Measurements from ENCODE around the gene SNX8.
A peak's percentile ranks its signal among the peaks of the same experiment; 100 is the strongest.
"Not testable (repeated sequence)": the region's sequence is repeated elsewhere in the genome, so short reads cannot be mapped to it uniquely, and the experiment has no call there.

SNX8 gene

GRCh38 chr7:2314209-2314955 lies at the start of gene SNX8:
TSS of gene SNX8 (minus strand) at chr7:2314441. CDS start at chr7:2314421, 20 bp downstream.
- peak; percentile 87 to 98 (median 97) for DNase-seq (ENCODE audit: low read depth in 2 of 3, low spot score in 2 of 3)

GRCh38 chr7:2362385-2363088 lies 48.3 kb upstream of the SNX8 start:
- no peak for DNase-seq (ENCODE audit: low read depth in 2 of 3, low spot score in 2 of 3)

- DNase-seq (ENCODE audit: low read depth in 2 of 3, low spot score in 2 of 3): no peak
These were observed 46.6 kb upstream of the SNX8 start for GRCh38 chr7:2360796-2361195.

- no peak for DNase-seq (ENCODE audit: low read depth in 2 of 3, low spot score in 2 of 3)
These were observed 45.4 kb upstream of the SNX8 start for GRCh38 chr7:2359610-2360009.

- DNase-seq (ENCODE audit: low read depth in 2 of 3, low spot score in 2 of 3): no peak
These were observed 44.8 kb upstream of the SNX8 start for GRCh38 chr7:2358968-2359527.

GRCh38 chr7:2357571-2357970 lies 43.3 kb upstream of the SNX8 start:
- DNase-seq (ENCODE audit: low read depth in 2 of 3, low spot score in 2 of 3): no peak

GRCh38 chr7:2357165-2357564 lies 42.9 kb upstream of the SNX8 start:
- DNase-seq (ENCODE audit: low read depth in 2 of 3, low spot score in 2 of 3): no peak

- DNase-seq (ENCODE audit: low read depth in 2 of 3, low spot score in 2 of 3): no peak
These were observed 41.4 kb upstream of the SNX8 start for GRCh38 chr7:2355705-2356008.

GRCh38 chr7:2354939-2355704 lies 40.9 kb upstream of the SNX8 start:
- peak in 1 of 3 experiments; percentile 8 for DNase-seq (ENCODE audit: low read depth in 2 of 3, low spot score in 2 of 3)

GRCh38 chr7:2354186-2354938 lies 40.1 kb upstream of the SNX8 start, which contains the start of gene EIF3B:
TSS of gene EIF3B (plus strand) at chr7:2354827. CDS start at chr7:2354922, 95 bp downstream.
- peak; percentile 67 to 81 (median 79) for DNase-seq (ENCODE audit: low read depth in 2 of 3, low spot score in 2 of 3)

- peak; percentile 80 to 85 (median 84) for DNase-seq (ENCODE audit: low read depth in 2 of 3, low spot score in 2 of 3)
These were observed 39.6 kb upstream of the SNX8 start for GRCh38 chr7:2353936-2354185.

- no peak for DNase-seq (ENCODE audit: low read depth in 2 of 3, low spot score in 2 of 3)
These were observed 39.1 kb upstream of the SNX8 start for GRCh38 chr7:2353113-2353935.

GRCh38 chr7:2350861-2351260 lies 36.6 kb upstream of the SNX8 start:
- DNase-seq (ENCODE audit: low read depth in 2 of 3, low spot score in 2 of 3): no peak

GRCh38 chr7:2350055-2350454 lies 35.8 kb upstream of the SNX8 start:
- no peak for DNase-seq (ENCODE audit: low read depth in 2 of 3, low spot score in 2 of 3)

GRCh38 chr7:2347351-2348063 lies 33.3 kb upstream of the SNX8 start:
- DNase-seq (ENCODE audit: low read depth in 2 of 3, low spot score in 2 of 3): not testable (repeated sequence)

- no peak for DNase-seq (ENCODE audit: low read depth in 2 of 3, low spot score in 2 of 3)
These were observed 22.5 kb upstream of the SNX8 start for GRCh38 chr7:2336626-2337299.

GRCh38 chr7:2332606-2333231 lies 18.5 kb upstream of the SNX8 start:
- DNase-seq (ENCODE audit: low read depth in 2 of 3, low spot score in 2 of 3): not testable (repeated sequence)

- no peak for DNase-seq (ENCODE audit: low read depth in 2 of 3, low spot score in 2 of 3)
These were observed 17.5 kb upstream of the SNX8 start for GRCh38 chr7:2331707-2332106.

GRCh38 chr7:2330493-2330892 lies 16.3 kb upstream of the SNX8 start:
- no peak for DNase-seq (ENCODE audit: low read depth in 2 of 3, low spot score in 2 of 3)

Data from activated CD8-positive, alpha-beta memory T cell treated with anti-CD3 and anti-CD28 coated beads for 48 hours (primary cell).